Upper lobe of right lung (tissue), 1 donor: ENCODE data around the gene KRTAP4-6. TPM values are rescaled to one million over a fixed set of nuclear protein-coding genes. Genes with fewer than 3 reads are reported as not detected.

Experiments used
- ATAC-seq: fragments of 200-7000 bp; cut with Tn5 transposase; one replicate; pipeline ENCODE4 v1.9.1; 2020; ENCODE audit warnings: mild to moderate bottlenecking, moderate library complexity
- DNase-seq: peaks from one replicate; pipeline ENCODE4 v3.0.0-alpha.2; 2020
- H3K27ac ChIP-seq: fragments of 200-600 bp; one replicate; pipeline ENCODE4 v1.8.0; 2022
- H3K27me3 ChIP-seq: fragments of 200-600 bp; one replicate; pipeline ENCODE4 v1.8.0; 2022; ENCODE audit warnings: mild to moderate bottlenecking
- H3K36me3 ChIP-seq: fragments of 200-600 bp; one replicate; pipeline ENCODE4 v1.8.0; 2022
- H3K4me1 ChIP-seq: fragments of 200-600 bp; one replicate; pipeline ENCODE4 v1.8.0; 2022
- H3K4me3 ChIP-seq: fragments of 200-600 bp; one replicate; pipeline ENCODE4 v1.8.0; 2022; ENCODE audit warnings: mild to moderate bottlenecking
- H3K9me3 ChIP-seq: fragments of 200-600 bp; one replicate; pipeline ENCODE4 v1.8.0; 2022
- intact Hi-C: fragments of 100-400 bp; cut with DNase I; formaldehyde crosslinking; loops from one replicate; pipeline ENCODE4 v1.11.0; 2022
- total RNA-seq: library from RNA; stranded (reverse); fragmentation: NEBNext Ultra II Directional; extraction: Animal tissue kit (Norgen Biotek cat#: 25700); gene quantifications from one replicate; pipeline ENCODE4 v1.2.1, GENCODE V29; 2021
- TF ChIP-seq, protein P1 (sequence below): fragments of 200-600 bp; IDR thresholded peaks from one replicate; pipeline ENCODE4 v1.8.0; 2022; ENCODE audit warnings: antibody characterized with exemption
- donor health status: DM: no; HTN: yes; CAD: no; lungs with severe emphysema.

The KRTAP4-6 gene
- total RNA-seq, 1 donor from 2014 or later, result not detected

DNA sequence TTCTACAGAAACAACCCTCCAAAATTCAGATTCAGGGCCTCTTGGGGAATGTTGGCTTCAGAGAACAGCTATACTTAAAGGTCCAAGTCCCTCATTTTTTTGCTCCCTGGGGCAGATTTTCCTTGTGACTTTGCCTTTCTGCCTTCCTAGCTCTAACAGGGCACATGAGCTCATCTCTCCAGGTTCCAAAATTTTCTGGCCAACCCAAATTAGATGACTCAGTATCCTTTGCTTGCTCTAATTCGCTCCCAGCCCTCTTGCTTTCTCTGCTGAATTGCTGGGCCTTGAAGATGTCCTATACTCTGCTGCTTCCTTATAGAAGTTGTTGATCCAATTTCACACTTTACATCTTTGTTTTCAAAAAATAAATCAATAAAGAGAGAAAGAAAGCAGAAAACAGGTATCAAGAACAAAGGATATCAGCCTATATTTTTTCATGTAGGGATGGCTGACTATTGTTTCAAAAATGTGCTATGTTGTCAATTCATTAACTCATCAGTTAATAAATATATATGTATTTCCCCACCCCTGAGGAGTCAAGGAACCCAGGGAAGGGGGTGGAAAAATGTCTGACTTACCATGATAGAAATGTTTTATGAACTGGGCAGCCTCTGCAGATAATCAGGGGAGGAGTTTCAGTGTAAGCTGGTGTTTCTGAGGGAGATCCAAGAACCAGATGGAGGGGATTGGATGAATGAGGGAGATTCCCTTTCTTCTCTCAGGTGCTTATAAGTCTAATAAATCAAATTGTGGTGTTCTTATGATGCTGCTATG lies 38.7 kb upstream of the KRTAP4-6 start:
- Histone ChIP-seq H3K27ac (no peak overlapping the region), H3K36me3 (no peaks in the 10 kb centered on the region), H3K27me3 (no peaks in the 10 kb centered on the region), H3K4me1 (no peaks in the 10 kb centered on the region), H3K9me3 (no peaks in the 10 kb centered on the region), H3K4me3 (no peak overlapping the region)
- intact Hi-C loops, result no loop called here
- TF ChIP-seq, protein P1, sequence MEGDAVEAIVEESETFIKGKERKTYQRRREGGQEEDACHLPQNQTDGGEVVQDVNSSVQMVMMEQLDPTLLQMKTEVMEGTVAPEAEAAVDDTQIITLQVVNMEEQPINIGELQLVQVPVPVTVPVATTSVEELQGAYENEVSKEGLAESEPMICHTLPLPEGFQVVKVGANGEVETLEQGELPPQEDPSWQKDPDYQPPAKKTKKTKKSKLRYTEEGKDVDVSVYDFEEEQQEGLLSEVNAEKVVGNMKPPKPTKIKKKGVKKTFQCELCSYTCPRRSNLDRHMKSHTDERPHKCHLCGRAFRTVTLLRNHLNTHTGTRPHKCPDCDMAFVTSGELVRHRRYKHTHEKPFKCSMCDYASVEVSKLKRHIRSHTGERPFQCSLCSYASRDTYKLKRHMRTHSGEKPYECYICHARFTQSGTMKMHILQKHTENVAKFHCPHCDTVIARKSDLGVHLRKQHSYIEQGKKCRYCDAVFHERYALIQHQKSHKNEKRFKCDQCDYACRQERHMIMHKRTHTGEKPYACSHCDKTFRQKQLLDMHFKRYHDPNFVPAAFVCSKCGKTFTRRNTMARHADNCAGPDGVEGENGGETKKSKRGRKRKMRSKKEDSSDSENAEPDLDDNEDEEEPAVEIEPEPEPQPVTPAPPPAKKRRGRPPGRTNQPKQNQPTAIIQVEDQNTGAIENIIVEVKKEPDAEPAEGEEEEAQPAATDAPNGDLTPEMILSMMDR, result no peak
- ATAC-seq, result no peak
- no peak for DNase-seq

DNA sequence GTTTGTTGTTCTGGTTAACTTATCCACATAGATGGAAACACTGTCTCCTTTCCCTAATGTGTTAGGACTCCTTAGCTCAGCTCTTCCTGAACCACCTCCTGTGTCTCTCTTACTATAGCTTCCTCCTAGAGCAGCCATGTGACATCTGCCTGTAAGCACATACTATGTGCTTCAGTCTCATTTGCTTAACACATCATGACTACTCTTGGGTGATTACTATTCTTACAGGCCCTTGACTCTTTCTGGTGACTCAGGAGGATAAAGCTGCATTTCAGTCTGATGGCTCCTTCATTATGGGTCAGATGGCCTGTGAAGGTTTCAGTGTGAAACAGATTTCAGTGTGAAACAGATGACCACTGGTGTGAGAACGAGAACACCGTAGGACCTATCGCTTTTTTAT lies 38.0 kb upstream of the KRTAP4-6 start:
- intact Hi-C loops, result no loop called here
- H3K27ac ChIP-seq, result no peak overlapping the region
- H3K4me3 ChIP-seq, result no peak overlapping the region
- no peaks in the 10 kb centered on the region for H3K36me3 ChIP-seq
- H3K4me1 ChIP-seq, result no peaks in the 10 kb centered on the region
- ATAC-seq (no peak), DNase-seq (no peak)
- no peaks in the 10 kb centered on the region for H3K27me3 ChIP-seq
- H3K9me3 ChIP-seq, result no peaks in the 10 kb centered on the region
- TF ChIP-seq, protein P1, result no peak

DNA sequence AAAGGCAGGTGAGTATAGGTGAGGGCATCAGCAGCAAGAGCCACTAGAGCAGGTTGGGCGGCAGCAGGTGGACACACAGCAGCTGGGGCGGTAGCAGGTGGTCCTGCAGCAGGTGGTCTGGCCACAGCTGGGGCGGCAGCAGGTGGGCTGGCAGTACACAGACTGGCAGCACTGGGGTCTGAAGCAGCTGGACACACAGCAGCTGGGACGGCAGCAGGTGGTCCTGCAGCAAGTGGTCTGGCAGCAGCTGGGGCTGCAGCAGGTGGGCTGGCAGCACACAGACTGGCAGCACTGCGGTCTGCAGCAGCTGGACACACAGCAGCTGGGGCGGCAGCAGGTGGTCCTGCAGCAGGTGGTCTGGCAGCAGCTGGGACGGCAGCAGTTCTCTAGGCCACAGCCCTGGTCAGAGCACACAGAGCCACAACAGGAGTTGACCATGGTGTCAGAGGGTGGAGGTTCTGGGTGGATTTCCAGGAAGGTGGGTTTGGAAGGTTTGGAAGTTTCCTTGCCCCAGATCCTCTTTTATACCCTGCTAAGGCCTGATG lies 37.5 kb upstream of the KRTAP4-6 start, which contains the start of gene KRTAP4-2:
Gene KRTAP4-2 (minus strand): TSS at position 495 of the 545 bp plus-strand sequence. CDS start 57 bp downstream, at position 438.
- TF ChIP-seq, protein P1, result no peak
- no peak for DNase-seq

DNA sequence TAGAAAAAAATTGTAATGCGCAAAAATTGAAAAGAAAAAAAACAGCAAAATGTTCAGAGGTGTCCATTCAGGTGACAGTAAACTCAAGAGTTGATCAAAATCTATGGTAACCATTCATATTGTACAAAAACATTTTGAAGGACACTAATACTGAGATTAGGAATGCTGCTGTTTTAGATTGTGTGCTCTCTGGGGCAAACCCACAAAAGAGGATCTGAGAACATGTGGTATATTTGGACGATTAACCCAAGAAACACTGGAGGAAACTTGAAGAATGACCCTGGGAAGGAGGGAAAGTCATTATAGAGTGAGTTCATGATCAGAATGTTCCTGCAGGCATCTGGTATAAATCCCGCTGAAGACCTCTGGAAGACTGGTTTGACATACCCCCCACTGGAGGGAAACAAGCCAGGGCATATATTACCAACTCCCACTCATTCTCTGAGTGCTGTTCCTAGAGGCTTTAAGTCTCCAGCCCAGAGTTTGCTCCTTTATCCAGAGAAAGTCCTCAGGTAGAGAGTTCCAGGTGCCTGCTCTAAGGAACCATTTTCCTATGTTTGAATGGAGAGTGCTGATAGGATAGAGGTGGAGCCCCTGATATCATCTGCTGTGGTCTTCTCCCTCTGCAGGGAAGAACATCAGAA lies 36.5 kb upstream of the KRTAP4-6 start:
- Histone ChIP-seq H3K27ac (no peak overlapping the region), H3K27me3 (no peaks in the 10 kb centered on the region), H3K36me3 (no peaks in the 10 kb centered on the region), H3K4me1 (no peaks in the 10 kb centered on the region), H3K4me3 (no peak overlapping the region), H3K9me3 (no peaks in the 10 kb centered on the region)
- no peak for ATAC-seq
- no peak for DNase-seq
- TF ChIP-seq, protein P1, result no peak
- intact Hi-C loops, result no loop called here

More for the DNA sequence above, 37.5 kb upstream of the KRTAP4-6 start, which contains the start of gene KRTAP4-2:
- Histone ChIP-seq H3K9me3 (no peaks in the 10 kb centered on the region), H3K4me1 (no peaks in the 10 kb centered on the region), H3K27ac (no peak within 1 kb of the TSS), H3K27me3 (no peaks in the 10 kb centered on the region), H3K4me3 (no peak within 1 kb of the TSS), H3K36me3 (no peaks in the 10 kb centered on the region)
- ATAC-seq, result no peak
- intact Hi-C loops, result no loop called here

DNA sequence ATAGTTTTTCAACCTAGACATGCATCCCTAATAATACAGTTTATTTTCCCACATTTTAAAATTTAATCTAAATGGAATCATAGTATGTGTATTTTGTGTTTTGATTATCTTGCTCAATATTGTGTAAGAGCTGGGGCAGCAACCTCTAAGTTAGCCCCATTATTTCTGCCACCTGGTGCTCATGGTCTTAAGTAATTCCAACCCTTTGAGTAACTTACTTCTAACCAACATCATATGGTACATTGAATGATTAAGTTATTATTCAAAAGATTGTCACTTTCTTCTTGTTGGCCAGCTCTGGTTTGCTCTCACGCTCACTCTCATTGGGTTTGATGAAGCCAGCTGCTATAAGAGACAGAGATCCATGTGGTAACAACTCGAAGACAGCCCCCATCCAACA lies 31.5 kb upstream of the KRTAP4-6 start:
- TF ChIP-seq, protein P1, result no peak
- Histone ChIP-seq H3K4me3 (no peak overlapping the region), H3K36me3 (no peaks in the 10 kb centered on the region), H3K4me1 (no peaks in the 10 kb centered on the region), H3K27ac (no peak overlapping the region), H3K9me3 (no peaks in the 10 kb centered on the region), H3K27me3 (no peaks in the 10 kb centered on the region)
- intact Hi-C loops, result no loop called here
- DNase-seq (no peak), ATAC-seq (no peak)
